MCF 10A (cell line): Measurements from ENCODE around the gene VCAN. TPM values are rescaled to one million over a fixed set of nuclear protein-coding genes. Genes with fewer than 3 reads are reported as not detected.

ENCODE experiments used
- BruUV-seq: library from RNA; stranded (reverse); fragments of 400-500 nt; replicated peaks from 2 replicates; lab custom pipeline; 2021; lab: Mats Ljungman, UMichigan
- CTCF ChIA-PET: fragments of 300-600 bp; sonication (Branson Sonifier 250); formaldehyde crosslinking; extraction: SDS; loops from one replicate; lab custom pipeline; 2021; ENCODE audit warnings: antibody characterized with exemption, inconsistent platforms; lab: Yijun Ruan, JAX
- POLR2A ChIA-PET: fragments of 300-600, 350-650 bp; sonication (Branson Sonifier 250); formaldehyde crosslinking; extraction: SDS; loops from one replicate; lab custom pipeline; 2020; ENCODE audit warnings: antibody characterized with exemption, inconsistent platforms; lab: Yijun Ruan, JAX
- DNase-seq: peaks from one replicate; pipeline ENCODE4 v3.0.0-alpha.2; 2018; ENCODE audit not compliant: unreplicated experiment
- H3K27ac Mint-ChIP-seq: one replicate; pipeline ENCODE4 v1.8.0; 2022; ENCODE audit warnings: mild to moderate bottlenecking, low read depth, mixed read lengths; ENCODE audit not compliant: unreplicated experiment
- H3K27me3 Mint-ChIP-seq: one replicate; pipeline ENCODE4 v1.8.0; 2022; ENCODE audit warnings: mixed read lengths; ENCODE audit not compliant: insufficient read depth, unreplicated experiment
- H3K36me3 Mint-ChIP-seq: one replicate; pipeline ENCODE4 v1.8.0; 2022; ENCODE audit warnings: mild to moderate bottlenecking, moderate library complexity, mixed read lengths; ENCODE audit not compliant: insufficient read depth, unreplicated experiment
- H3K4me1 Mint-ChIP-seq: one replicate; pipeline ENCODE4 v1.8.0; 2022; ENCODE audit warnings: mixed read lengths; ENCODE audit not compliant: insufficient read depth, unreplicated experiment
- H3K4me3 Mint-ChIP-seq: one replicate; pipeline ENCODE4 v1.8.0; 2022; ENCODE audit warnings: mild to moderate bottlenecking, moderate library complexity, mixed read lengths; ENCODE audit not compliant: unreplicated experiment
- H3K9me3 Mint-ChIP-seq: one replicate; pipeline ENCODE4 v1.8.0; 2022; ENCODE audit warnings: mixed read lengths; ENCODE audit not compliant: unreplicated experiment
- intact Hi-C: fragments of 100-400 bp; cut with micrococcal nuclease; formaldehyde crosslinking; loops from 2 replicates; pipeline ENCODE4 v1.14.1; 2022
- total RNA-seq: library from RNA; stranded (reverse); gene quantifications from 2 replicates; pipeline ENCODE4 v1.2.3, GENCODE V29; 2022
- TF ChIP-seq, protein P1 (sequence below): fragments of 200-600 bp; IDR thresholded peaks from one replicate; pipeline ENCODE4 v1.8.0; 2022; ENCODE audit warnings: antibody characterized with exemption, mild to moderate bottlenecking; ENCODE audit not compliant: unreplicated experiment

Gene VCAN
- total RNA-seq, 1 experiment from 2014 or later = 50.6 TPM

DNA sequence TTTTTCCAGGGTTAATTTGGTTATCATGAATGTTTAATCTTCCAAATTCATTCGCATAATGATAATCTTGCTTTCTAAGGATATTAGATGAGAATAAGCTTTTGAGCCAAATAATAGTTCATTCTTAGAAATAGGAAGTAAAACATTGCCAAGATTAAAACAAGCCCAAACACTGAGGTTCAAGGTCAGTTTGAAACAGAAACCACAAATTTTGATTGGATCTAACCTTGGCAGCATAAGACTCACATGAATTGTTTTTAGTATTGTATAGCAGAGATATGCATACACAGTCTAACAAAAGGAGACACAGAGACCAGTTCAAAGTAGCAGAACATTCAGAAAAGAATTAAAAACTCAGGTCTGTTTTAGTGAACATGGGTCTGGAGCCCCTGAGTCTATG lies 43.4 kb upstream of the VCAN start:
- no peaks in the 10 kb centered on the region for H3K4me1 Mint-ChIP-seq
- CTCF ChIA-PET = interaction anchor here (0.8 to 1.4 kb wide), 2 partner anchors 9 to 634 kb away, joined by 4 to 6 read pairs; no protein-coding TSS in a partner anchor
- no peaks in the 10 kb centered on the region for H3K36me3 Mint-ChIP-seq
- H3K27me3 Mint-ChIP-seq = no peaks in the 10 kb centered on the region
- BruUV-seq = no TSS peak
- no peaks in the 10 kb centered on the region for H3K9me3 Mint-ChIP-seq
- intact Hi-C loops = no loop called here
- DNase-seq = no peak
- H3K27ac Mint-ChIP-seq = no peak overlapping the region
- H3K4me3 Mint-ChIP-seq = no peak overlapping the region
- POLR2A ChIA-PET = no interaction called here
- TF ChIP-seq, protein P1, sequence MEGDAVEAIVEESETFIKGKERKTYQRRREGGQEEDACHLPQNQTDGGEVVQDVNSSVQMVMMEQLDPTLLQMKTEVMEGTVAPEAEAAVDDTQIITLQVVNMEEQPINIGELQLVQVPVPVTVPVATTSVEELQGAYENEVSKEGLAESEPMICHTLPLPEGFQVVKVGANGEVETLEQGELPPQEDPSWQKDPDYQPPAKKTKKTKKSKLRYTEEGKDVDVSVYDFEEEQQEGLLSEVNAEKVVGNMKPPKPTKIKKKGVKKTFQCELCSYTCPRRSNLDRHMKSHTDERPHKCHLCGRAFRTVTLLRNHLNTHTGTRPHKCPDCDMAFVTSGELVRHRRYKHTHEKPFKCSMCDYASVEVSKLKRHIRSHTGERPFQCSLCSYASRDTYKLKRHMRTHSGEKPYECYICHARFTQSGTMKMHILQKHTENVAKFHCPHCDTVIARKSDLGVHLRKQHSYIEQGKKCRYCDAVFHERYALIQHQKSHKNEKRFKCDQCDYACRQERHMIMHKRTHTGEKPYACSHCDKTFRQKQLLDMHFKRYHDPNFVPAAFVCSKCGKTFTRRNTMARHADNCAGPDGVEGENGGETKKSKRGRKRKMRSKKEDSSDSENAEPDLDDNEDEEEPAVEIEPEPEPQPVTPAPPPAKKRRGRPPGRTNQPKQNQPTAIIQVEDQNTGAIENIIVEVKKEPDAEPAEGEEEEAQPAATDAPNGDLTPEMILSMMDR = no peak

DNA sequence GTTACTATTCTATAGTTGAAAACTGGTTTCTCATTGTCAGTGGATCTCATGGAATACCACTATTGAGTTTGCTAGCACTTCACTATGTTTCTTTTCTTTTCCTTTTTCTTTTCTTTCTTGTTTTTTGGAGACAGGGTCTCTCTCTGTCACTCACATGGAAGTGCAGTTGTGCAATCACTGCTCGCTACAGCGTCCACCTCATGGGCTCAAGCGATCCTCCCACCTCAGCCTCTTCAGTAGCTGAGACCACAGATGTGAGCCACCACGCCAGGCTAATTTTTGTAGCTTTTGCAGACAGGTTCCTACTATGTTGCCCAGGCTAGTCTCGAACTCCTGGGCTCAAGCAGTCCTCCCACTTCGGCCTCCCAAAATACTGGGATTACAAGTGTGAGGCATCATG lies 42.7 kb upstream of the VCAN start:
- intact Hi-C loops = no loop called here
- ChIA-PET POLR2A (no interaction called here), CTCF (interaction anchor here (0.6 to 1.6 kb wide), 17 partner anchors 10 to 1441 kb away, joined by 3 to 7 read pairs (median 4); partner anchors contain the start of genes TMEM167A and XRCC4)
- H3K27me3 Mint-ChIP-seq = no peaks in the 10 kb centered on the region
- H3K27ac Mint-ChIP-seq = no peak overlapping the region
- no peak for DNase-seq
- H3K36me3 Mint-ChIP-seq = no peaks in the 10 kb centered on the region
- no peak overlapping the region for H3K4me3 Mint-ChIP-seq
- BruUV-seq = no TSS peak
- H3K4me1 Mint-ChIP-seq = no peaks in the 10 kb centered on the region
- TF ChIP-seq, protein P1 = no peak
- H3K9me3 Mint-ChIP-seq = no peaks in the 10 kb centered on the region

- no peaks in the 10 kb centered on the region for H3K9me3 Mint-ChIP-seq
- intact Hi-C loops = loop anchor here (1.0 to 5.0 kb wide), 7 partner anchors 42 to 1078 kb away; partner anchors contain the start of genes TMEM167A and XRCC4
- no peaks in the 10 kb centered on the region for H3K4me1 Mint-ChIP-seq
- no peaks in the 10 kb centered on the region for H3K27me3 Mint-ChIP-seq
- no peak overlapping the region for H3K27ac Mint-ChIP-seq
- DNase-seq = peak; percentile 72
- BruUV-seq = no TSS peak
- CTCF ChIA-PET = interaction anchor here (0.6 to 2.3 kb wide), 54 partner anchors 9 to 1080 kb away, joined by 3 to 16 read pairs (median 4); partner anchors contain the start of genes TMEM167A, VCAN and XRCC4
- H3K4me3 Mint-ChIP-seq = no peak overlapping the region
- no peaks in the 10 kb centered on the region for H3K36me3 Mint-ChIP-seq
- TF ChIP-seq, protein P1 = peak; percentile 78
- POLR2A ChIA-PET = interaction anchor here (0.6 to 0.7 kb wide), 2 partner anchors 354 to 1071 kb away, joined by 3 to 4 read pairs; no protein-coding TSS in a partner anchor
Observed at GRCh38 chr5:83430130-83431010, 41.2 kb upstream of the VCAN start.

DNA sequence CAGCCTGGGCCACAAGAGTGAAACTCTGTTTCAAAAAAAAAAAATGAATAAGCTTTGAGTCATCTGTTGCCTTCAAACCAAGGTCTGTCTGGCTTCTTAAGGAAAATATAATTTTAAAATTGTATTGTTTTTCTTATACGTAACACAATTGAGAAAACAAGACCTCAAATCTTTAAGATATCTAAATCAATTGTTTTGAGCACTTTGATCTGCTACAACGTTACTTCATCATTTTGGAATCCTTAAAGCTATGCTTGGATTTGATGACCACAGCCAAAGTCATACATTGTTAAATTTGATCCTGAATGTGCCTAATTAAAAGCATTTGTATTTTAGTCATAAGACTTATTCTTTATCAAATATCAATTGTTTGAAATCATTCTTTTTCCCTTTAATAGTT lies 37.7 kb upstream of the VCAN start:
- DNase-seq = no peak
- Mint-ChIP-seq H3K4me3 (no peak overlapping the region), H3K9me3 (no peaks in the 10 kb centered on the region), H3K27ac (no peak overlapping the region), H3K36me3 (no peaks in the 10 kb centered on the region), H3K4me1 (no peaks in the 10 kb centered on the region), H3K27me3 (no peaks in the 10 kb centered on the region)
- TF ChIP-seq, protein P1 = no peak
- CTCF ChIA-PET = interaction anchor here (0.6 to 0.7 kb wide), 4 partner anchors 173 to 1492 kb away, joined by 3 to 4 read pairs (median 3); partner anchors contain the start of genes TMEM167A and XRCC4
- POLR2A ChIA-PET = interaction anchor here (1.2 kb wide), 1 partner anchor 51 kb away, joined by 3 read pairs; no protein-coding TSS in a partner anchor
- intact Hi-C loops = loop anchor here (5.0 kb wide), 2 partner anchors 277 to 547 kb away; no protein-coding TSS in a partner anchor
- BruUV-seq = no TSS peak
